HG03575 (cell line): ENCODE data around the gene CYFIP2.
"Not testable (repeated sequence)": the region's sequence is repeated elsewhere in the genome, so short reads cannot be mapped to it uniquely, and the experiment has no call there.

Experiments used
- ATAC-seq: cut with Tn5 transposase; IDR thresholded peaks from one replicate; pipeline ENCODE4 v1.9.1; 2021; ENCODE audit not compliant: unreplicated experiment, insufficient number of reproducible peaks, low FRiP score; ENCODE audit errors: extremely low read depth

Gene CYFIP2

GRCh38 chr5:157371655-157372471 lies 105.9 kb downstream of the CYFIP2 start:
- ATAC-seq: no peak

- no peak for ATAC-seq
Measured at GRCh38 chr5:157372472-157372822, 106.5 kb downstream of the CYFIP2 start.

- ATAC-seq: no peak
Measured at GRCh38 chr5:157378509-157378908, 112.6 kb downstream of the CYFIP2 start.

GRCh38 chr5:157379983-157380382 lies 114.1 kb downstream of the CYFIP2 start:
- no peak for ATAC-seq

- ATAC-seq: no peak
Measured at GRCh38 chr5:157381746-157382145, 115.8 kb downstream of the CYFIP2 start.

- ATAC-seq: no peak
Measured at GRCh38 chr5:157382996-157383800, 117.3 kb downstream of the CYFIP2 start.

GRCh38 chr5:157384971-157385709 lies 119.2 kb downstream of the CYFIP2 start:
- ATAC-seq: no peak

- ATAC-seq: no peak
Measured at GRCh38 chr5:157387041-157387563, 121.2 kb downstream of the CYFIP2 start.

- ATAC-seq: no peak
Measured at GRCh38 chr5:157387683-157388093, 121.8 kb downstream of the CYFIP2 start.

- no peak for ATAC-seq
Measured at GRCh38 chr5:157388111-157388710, 122.3 kb downstream of the CYFIP2 start.

GRCh38 chr5:157389103-157389502 lies 123.2 kb downstream of the CYFIP2 start:
- no peak for ATAC-seq

GRCh38 chr5:157390133-157390532 lies 124.2 kb downstream of the CYFIP2 start:
- ATAC-seq: no peak

- no peak for ATAC-seq
Measured at GRCh38 chr5:157390551-157391297, 124.8 kb downstream of the CYFIP2 start.

GRCh38 chr5:157398305-157398704 lies 132.4 kb downstream of the CYFIP2 start:
- no peak for ATAC-seq

- ATAC-seq: no peak
Measured at GRCh38 chr5:157400741-157401495, 135.0 kb downstream of the CYFIP2 start.

- no peak for ATAC-seq
Measured at GRCh38 chr5:157415838-157416237, 149.9 kb downstream of the CYFIP2 start.

- ATAC-seq: not testable (repeated sequence)
Measured at GRCh38 chr5:157419521-157419920, 153.6 kb downstream of the CYFIP2 start.

GRCh38 chr5:157429920-157430319 lies 164.0 kb downstream of the CYFIP2 start:
- ATAC-seq: not testable (repeated sequence)
